ENCODE measurements around the gene MS4A2.

- TF ChIP-seq, protein P1, sequence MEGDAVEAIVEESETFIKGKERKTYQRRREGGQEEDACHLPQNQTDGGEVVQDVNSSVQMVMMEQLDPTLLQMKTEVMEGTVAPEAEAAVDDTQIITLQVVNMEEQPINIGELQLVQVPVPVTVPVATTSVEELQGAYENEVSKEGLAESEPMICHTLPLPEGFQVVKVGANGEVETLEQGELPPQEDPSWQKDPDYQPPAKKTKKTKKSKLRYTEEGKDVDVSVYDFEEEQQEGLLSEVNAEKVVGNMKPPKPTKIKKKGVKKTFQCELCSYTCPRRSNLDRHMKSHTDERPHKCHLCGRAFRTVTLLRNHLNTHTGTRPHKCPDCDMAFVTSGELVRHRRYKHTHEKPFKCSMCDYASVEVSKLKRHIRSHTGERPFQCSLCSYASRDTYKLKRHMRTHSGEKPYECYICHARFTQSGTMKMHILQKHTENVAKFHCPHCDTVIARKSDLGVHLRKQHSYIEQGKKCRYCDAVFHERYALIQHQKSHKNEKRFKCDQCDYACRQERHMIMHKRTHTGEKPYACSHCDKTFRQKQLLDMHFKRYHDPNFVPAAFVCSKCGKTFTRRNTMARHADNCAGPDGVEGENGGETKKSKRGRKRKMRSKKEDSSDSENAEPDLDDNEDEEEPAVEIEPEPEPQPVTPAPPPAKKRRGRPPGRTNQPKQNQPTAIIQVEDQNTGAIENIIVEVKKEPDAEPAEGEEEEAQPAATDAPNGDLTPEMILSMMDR (conservative IDR thresholded peaks at IDR 0.05; ENCODE audit: low read depth, low read length): no peak
- TF ChIP-seq EZH2 (IDR thresholded peaks at IDR 0.05; ENCODE audit: low read length, unreplicated experiment): no peak
These were observed 12.1 kb downstream of the MS4A2 start for GRCh38 chr11:60100516-60100915.
